ENCODE data around the gene GAS6.

DNA sequence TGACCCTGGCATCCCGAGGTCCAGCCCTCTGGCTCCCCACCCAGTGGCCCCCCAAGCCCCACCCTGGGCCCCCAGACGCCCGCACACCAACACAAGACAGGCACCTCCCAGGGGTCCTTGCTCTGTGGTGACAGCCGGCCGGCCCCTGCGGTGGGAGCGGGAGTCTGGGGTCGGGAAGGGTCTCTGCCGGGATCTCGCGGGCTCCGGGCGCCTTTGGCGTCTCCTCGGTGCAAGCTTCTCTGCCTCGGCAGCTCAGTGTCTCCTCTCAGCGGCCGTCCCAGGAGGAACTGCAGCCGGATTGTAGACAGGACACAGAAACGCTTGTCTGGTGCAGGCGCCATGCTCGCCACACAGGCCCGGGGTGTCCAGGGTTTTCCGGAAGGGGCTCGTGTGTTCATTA, 61.1 kb downstream of the GAS6 start:
- no peak for TF ChIP-seq CTCF (conservative IDR thresholded peaks at IDR 0.05)
- TF ChIP-seq EZH2 (IDR thresholded peaks at IDR 0.05; ENCODE audit: low read depth): no peak

Data from PC-9 (cell line).